HG02884 (cell line): ENCODE data around the gene TERT.

Source experiments
- ATAC-seq: cut with Tn5 transposase; IDR thresholded peaks from one replicate; pipeline ENCODE4 v1.9.1; 2021; ENCODE audit warnings: mild to moderate bottlenecking, moderate library complexity; ENCODE audit not compliant: unreplicated experiment

The TERT gene

GRCh38 chr5:1265026-1265425 is 29.8 kb downstream of the TERT start:
- no peak for ATAC-seq

- no peak for ATAC-seq
Measured at GRCh38 chr5:1264211-1264610, 30.7 kb downstream of the TERT start.

GRCh38 chr5:1262381-1262780 is 32.5 kb downstream of the TERT start:
- ATAC-seq, result no peak

GRCh38 chr5:1261643-1262042 is 33.2 kb downstream of the TERT start:
- no peak for ATAC-seq

- no peak for ATAC-seq
Measured at GRCh38 chr5:1259806-1260480, 34.9 kb downstream of the TERT start.

GRCh38 chr5:1257841-1258240 is 37.0 kb downstream of the TERT start:
- ATAC-seq, result no peak

- ATAC-seq, result no peak
Measured at GRCh38 chr5:1257363-1257762, 37.5 kb downstream of the TERT start.

GRCh38 chr5:1256776-1257175 is 38.1 kb downstream of the TERT start:
- ATAC-seq, result no peak

- no peak for ATAC-seq
Measured at GRCh38 chr5:1255081-1255561, 39.7 kb downstream of the TERT start.

GRCh38 chr5:1254196-1254595 is 40.7 kb downstream of the TERT start:
- no peak for ATAC-seq

GRCh38 chr5:1253456-1254105 is 41.3 kb downstream of the TERT start:
- no peak for ATAC-seq

- no peak for ATAC-seq
Measured at GRCh38 chr5:1252681-1253080, 42.2 kb downstream of the TERT start.

GRCh38 chr5:1251678-1252580 is 42.9 kb downstream of the TERT start:
- no peak for ATAC-seq

- ATAC-seq, result no peak
Measured at GRCh38 chr5:1249366-1250280, 45.2 kb downstream of the TERT start.

- ATAC-seq, result no peak
Measured at GRCh38 chr5:1247811-1248210, 47.1 kb downstream of the TERT start.

GRCh38 chr5:1246711-1247431 is 48.0 kb downstream of the TERT start:
- no peak for ATAC-seq

- ATAC-seq, result no peak
Measured at GRCh38 chr5:1245905-1246576, 48.8 kb downstream of the TERT start.

- no peak for ATAC-seq
Measured at GRCh38 chr5:1244976-1245375, 49.9 kb downstream of the TERT start.

GRCh38 chr5:1244255-1244654 is 50.6 kb downstream of the TERT start:
- no peak for ATAC-seq
